Measurements from ENCODE around the gene OR52B6. TPM values are rescaled to one million over a fixed set of nuclear protein-coding genes. Genes with fewer than 3 reads are reported as not detected.

Gene OR52B6
- total RNA-seq, 1 experiment from 2014 or later = not detected

DNA sequence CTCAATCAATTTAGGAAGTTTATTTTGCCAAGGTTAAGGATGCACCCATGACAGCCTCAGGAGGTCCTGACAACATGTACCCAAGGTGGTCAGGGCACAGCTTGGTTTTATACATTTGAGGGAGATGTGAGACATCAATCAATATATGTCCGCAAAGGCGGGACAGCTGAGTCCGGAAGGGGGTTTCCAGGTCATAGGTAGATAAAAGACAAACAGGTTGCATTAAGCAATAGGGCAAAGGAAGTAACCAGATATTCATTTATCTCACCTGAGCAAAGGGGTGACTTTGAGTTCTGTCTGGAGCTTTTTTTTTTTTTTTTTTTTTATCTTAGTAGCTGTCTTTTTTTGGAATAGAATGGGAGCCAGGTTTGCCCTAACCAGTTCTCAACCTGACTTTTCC lies 42.1 kb downstream of the OR52B6 start:
- ChIA-PET CTCF (interaction anchor here (1.1 kb wide), 1 partner anchor 22 kb away, joined by 3 read pairs; no protein-coding TSS in a partner anchor), POLR2A (no interaction called here)
- TF ChIP-seq ZNF219 (CRISPR knock-in tag; IDR thresholded peaks at IDR 0.05; ENCODE audit: borderline replicate concordance) = no peak
- no peak for TF ChIP-seq SP1 (CRISPR knock-in tag; conservative IDR thresholded peaks at IDR 0.05)
- no peak for TF ChIP-seq NR2C2 (CRISPR knock-in tag; IDR thresholded peaks at IDR 0.05)
- TF ChIP-seq NFE2L1 (CRISPR knock-in tag; IDR thresholded peaks at IDR 0.05) = no peak
- TF ChIP-seq, protein P1, sequence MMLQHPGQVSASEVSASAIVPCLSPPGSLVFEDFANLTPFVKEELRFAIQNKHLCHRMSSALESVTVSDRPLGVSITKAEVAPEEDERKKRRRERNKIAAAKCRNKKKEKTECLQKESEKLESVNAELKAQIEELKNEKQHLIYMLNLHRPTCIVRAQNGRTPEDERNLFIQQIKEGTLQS (CRISPR knock-in tag; conservative IDR thresholded peaks at IDR 0.05) = no peak
- TF ChIP-seq SOX15 (CRISPR knock-in tag; IDR thresholded peaks at IDR 0.05) = no peak
- Mint-ChIP-seq H3K27ac (0 out of 2 replicates have a peak overlapping the region, but pooled peaks have one; percentile 42), H3K36me3 (no peaks in the 10 kb centered on the region), H3K4me3 (no peak overlapping the region), H3K9me3 (0 out of 2 replicates have a peak, but pooled peaks cover 3% of the 10 kb centered on the region), H3K4me1 (peaks cover 48% of the 10 kb centered on the region), H3K27me3 (ENCODE audit: low read depth) (no peaks in the 10 kb centered on the region)
- no peak for DNase-seq (ENCODE audit: low spot score)
- no peak for ATAC-seq

DNA sequence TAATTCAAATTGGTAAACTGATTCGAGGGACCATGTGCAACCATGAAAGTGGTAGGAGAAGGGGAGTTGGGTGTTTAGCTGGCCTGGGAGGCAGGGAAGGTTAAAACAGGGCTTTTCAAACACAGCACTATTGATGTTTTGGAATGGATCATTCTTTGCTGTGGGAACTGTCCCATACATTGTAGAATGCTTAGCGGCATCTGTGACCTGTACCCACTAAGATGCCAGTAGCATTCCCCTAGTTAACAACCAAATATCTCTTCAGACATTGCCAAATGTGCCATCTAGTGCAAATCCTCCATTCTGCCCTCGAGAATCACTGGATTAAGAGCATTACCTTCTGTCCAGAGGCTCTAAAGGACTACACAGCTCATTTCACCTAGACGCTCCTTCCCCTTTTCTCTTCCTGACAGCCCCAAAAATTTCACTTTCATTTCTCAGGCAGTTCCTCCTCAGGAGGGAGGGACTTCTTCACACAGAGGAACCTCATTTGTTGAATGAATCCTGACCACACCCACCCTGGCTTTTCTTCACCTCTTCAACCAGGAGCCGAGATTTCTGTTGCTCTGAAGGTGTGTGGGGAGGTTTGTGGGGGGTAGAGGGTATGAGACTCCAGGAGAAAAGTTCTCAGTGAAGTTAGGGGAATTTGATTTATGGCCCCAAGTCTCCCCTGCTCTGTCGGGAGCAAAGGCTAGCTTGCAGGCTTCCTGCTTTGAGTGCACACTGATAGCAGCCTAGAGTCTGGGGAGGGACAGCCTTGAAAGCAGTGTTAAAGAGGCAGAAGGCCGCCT lies 44.0 kb downstream of the OR52B6 start, which contains the start of gene TRIM34:
TRIM34 (plus strand) TSS at position 513 of the 791 bp plus-strand sequence. CDS start 7,331 bp downstream, outside the sequence.
- POLR2A ChIA-PET = no interaction called here
- Mint-ChIP-seq H3K27ac (no peak within 1 kb of the TSS; the same call in 1 of the 2 replicates), H3K4me3 (peak within 1 kb of the TSS; percentile 44), H3K9me3 (0 out of 2 replicates have a peak, but pooled peaks cover 3% of the 10 kb centered on the region), H3K27me3 (ENCODE audit: low read depth) (no peaks in the 10 kb centered on the region), H3K36me3 (no peaks in the 10 kb centered on the region), H3K4me1 (peaks cover 40% of the 10 kb centered on the region)
- DNase-seq (ENCODE audit: low spot score) = peak; percentile 25
- ATAC-seq = peak; percentile 93
- CTCF ChIA-PET = no interaction called here
- TF ChIP-seq, protein P2, sequence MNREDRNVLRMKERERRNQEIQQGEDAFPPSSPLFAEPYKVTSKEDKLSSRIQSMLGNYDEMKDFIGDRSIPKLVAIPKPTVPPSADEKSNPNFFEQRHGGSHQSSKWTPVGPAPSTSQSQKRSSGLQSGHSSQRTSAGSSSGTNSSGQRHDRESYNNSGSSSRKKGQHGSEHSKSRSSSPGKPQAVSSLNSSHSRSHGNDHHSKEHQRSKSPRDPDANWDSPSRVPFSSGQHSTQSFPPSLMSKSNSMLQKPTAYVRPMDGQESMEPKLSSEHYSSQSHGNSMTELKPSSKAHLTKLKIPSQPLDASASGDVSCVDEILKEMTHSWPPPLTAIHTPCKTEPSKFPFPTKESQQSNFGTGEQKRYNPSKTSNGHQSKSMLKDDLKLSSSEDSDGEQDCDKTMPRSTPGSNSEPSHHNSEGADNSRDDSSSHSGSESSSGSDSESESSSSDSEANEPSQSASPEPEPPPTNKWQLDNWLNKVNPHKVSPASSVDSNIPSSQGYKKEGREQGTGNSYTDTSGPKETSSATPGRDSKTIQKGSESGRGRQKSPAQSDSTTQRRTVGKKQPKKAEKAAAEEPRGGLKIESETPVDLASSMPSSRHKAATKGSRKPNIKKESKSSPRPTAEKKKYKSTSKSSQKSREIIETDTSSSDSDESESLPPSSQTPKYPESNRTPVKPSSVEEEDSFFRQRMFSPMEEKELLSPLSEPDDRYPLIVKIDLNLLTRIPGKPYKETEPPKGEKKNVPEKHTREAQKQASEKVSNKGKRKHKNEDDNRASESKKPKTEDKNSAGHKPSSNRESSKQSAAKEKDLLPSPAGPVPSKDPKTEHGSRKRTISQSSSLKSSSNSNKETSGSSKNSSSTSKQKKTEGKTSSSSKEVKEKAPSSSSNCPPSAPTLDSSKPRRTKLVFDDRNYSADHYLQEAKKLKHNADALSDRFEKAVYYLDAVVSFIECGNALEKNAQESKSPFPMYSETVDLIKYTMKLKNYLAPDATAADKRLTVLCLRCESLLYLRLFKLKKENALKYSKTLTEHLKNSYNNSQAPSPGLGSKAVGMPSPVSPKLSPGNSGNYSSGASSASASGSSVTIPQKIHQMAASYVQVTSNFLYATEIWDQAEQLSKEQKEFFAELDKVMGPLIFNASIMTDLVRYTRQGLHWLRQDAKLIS (CRISPR knock-in tag; IDR thresholded peaks at IDR 0.05; ENCODE audit: borderline replicate concordance) = no peak
- no peak for TF ChIP-seq PRRX2 (CRISPR knock-in tag; IDR thresholded peaks at IDR 0.05)
- TF ChIP-seq, protein P3, sequence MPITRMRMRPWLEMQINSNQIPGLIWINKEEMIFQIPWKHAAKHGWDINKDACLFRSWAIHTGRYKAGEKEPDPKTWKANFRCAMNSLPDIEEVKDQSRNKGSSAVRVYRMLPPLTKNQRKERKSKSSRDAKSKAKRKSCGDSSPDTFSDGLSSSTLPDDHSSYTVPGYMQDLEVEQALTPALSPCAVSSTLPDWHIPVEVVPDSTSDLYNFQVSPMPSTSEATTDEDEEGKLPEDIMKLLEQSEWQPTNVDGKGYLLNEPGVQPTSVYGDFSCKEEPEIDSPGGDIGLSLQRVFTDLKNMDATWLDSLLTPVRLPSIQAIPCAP (CRISPR knock-in tag; IDR thresholded peaks at IDR 0.05) = no peak
- TF ChIP-seq ETV6 (CRISPR knock-in tag; IDR thresholded peaks at IDR 0.05) = no peak
- TF ChIP-seq, protein P1 (CRISPR knock-in tag; conservative IDR thresholded peaks at IDR 0.05) = no peak
- TF ChIP-seq, protein P4, sequence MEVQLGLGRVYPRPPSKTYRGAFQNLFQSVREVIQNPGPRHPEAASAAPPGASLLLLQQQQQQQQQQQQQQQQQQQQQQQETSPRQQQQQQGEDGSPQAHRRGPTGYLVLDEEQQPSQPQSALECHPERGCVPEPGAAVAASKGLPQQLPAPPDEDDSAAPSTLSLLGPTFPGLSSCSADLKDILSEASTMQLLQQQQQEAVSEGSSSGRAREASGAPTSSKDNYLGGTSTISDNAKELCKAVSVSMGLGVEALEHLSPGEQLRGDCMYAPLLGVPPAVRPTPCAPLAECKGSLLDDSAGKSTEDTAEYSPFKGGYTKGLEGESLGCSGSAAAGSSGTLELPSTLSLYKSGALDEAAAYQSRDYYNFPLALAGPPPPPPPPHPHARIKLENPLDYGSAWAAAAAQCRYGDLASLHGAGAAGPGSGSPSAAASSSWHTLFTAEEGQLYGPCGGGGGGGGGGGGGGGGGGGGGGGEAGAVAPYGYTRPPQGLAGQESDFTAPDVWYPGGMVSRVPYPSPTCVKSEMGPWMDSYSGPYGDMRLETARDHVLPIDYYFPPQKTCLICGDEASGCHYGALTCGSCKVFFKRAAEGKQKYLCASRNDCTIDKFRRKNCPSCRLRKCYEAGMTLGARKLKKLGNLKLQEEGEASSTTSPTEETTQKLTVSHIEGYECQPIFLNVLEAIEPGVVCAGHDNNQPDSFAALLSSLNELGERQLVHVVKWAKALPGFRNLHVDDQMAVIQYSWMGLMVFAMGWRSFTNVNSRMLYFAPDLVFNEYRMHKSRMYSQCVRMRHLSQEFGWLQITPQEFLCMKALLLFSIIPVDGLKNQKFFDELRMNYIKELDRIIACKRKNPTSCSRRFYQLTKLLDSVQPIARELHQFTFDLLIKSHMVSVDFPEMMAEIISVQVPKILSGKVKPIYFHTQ (CRISPR knock-in tag; IDR thresholded peaks at IDR 0.05) = no peak
- TF ChIP-seq, protein P5, sequence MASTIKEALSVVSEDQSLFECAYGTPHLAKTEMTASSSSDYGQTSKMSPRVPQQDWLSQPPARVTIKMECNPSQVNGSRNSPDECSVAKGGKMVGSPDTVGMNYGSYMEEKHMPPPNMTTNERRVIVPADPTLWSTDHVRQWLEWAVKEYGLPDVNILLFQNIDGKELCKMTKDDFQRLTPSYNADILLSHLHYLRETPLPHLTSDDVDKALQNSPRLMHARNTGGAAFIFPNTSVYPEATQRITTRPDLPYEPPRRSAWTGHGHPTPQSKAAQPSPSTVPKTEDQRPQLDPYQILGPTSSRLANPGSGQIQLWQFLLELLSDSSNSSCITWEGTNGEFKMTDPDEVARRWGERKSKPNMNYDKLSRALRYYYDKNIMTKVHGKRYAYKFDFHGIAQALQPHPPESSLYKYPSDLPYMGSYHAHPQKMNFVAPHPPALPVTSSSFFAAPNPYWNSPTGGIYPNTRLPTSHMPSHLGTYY (CRISPR knock-in tag; IDR thresholded peaks at IDR 0.05) = no peak
- TF ChIP-seq, protein P6, sequence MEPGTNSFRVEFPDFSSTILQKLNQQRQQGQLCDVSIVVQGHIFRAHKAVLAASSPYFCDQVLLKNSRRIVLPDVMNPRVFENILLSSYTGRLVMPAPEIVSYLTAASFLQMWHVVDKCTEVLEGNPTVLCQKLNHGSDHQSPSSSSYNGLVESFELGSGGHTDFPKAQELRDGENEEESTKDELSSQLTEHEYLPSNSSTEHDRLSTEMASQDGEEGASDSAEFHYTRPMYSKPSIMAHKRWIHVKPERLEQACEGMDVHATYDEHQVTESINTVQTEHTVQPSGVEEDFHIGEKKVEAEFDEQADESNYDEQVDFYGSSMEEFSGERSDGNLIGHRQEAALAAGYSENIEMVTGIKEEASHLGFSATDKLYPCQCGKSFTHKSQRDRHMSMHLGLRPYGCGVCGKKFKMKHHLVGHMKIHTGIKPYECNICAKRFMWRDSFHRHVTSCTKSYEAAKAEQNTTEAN (CRISPR knock-in tag; IDR thresholded peaks at IDR 0.05) = no peak
- no peak for TF ChIP-seq CBFB (CRISPR knock-in tag; IDR thresholded peaks at IDR 0.05; ENCODE audit: low read depth)
- TF ChIP-seq MXD4 (CRISPR knock-in tag; IDR thresholded peaks at IDR 0.05; ENCODE audit: borderline replicate concordance) = no peak
- no peak for TF ChIP-seq ZNF396 (CRISPR knock-in tag; IDR thresholded peaks at IDR 0.05; ENCODE audit: borderline replicate concordance)
- no peak for TF ChIP-seq SMAD4 (CRISPR knock-in tag; IDR thresholded peaks at IDR 0.05)
- TF ChIP-seq SP1 (CRISPR knock-in tag; conservative IDR thresholded peaks at IDR 0.05) = no peak
- no peak for TF ChIP-seq ZNF138 (CRISPR knock-in tag; conservative IDR thresholded peaks at IDR 0.05)
- TF ChIP-seq, protein P7, sequence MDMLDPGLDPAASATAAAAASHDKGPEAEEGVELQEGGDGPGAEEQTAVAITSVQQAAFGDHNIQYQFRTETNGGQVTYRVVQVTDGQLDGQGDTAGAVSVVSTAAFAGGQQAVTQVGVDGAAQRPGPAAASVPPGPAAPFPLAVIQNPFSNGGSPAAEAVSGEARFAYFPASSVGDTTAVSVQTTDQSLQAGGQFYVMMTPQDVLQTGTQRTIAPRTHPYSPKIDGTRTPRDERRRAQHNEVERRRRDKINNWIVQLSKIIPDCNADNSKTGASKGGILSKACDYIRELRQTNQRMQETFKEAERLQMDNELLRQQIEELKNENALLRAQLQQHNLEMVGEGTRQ (CRISPR knock-in tag; IDR thresholded peaks at IDR 0.05) = no peak
- TF ChIP-seq HMGA2 (CRISPR knock-in tag; IDR thresholded peaks at IDR 0.05) = no peak
- TF ChIP-seq, protein P8, sequence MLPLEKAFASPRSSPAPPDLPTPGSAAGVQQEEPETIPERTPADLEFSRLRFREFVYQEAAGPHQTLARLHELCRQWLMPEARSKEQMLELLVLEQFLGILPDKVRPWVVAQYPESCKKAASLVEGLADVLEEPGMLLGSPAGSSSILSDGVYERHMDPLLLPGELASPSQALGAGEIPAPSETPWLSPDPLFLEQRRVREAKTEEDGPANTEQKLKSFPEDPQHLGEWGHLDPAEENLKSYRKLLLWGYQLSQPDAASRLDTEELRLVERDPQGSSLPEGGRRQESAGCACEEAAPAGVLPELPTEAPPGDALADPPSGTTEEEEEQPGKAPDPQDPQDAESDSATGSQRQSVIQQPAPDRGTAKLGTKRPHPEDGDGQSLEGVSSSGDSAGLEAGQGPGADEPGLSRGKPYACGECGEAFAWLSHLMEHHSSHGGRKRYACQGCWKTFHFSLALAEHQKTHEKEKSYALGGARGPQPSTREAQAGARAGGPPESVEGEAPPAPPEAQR (CRISPR knock-in tag; IDR thresholded peaks at IDR 0.05) = no peak
